LNCAP (cell line): ENCODE measurements around the gene ZNF785.

ENCODE experiments used
- TF ChIP-seq, protein P1 (sequence below): fragments of 450-650 bp; IDR thresholded peaks from 2 replicates; pipeline ENCODE4 v1.5.1; 2017; ENCODE audit warnings: mild to moderate bottlenecking

Gene ZNF785

DNA sequence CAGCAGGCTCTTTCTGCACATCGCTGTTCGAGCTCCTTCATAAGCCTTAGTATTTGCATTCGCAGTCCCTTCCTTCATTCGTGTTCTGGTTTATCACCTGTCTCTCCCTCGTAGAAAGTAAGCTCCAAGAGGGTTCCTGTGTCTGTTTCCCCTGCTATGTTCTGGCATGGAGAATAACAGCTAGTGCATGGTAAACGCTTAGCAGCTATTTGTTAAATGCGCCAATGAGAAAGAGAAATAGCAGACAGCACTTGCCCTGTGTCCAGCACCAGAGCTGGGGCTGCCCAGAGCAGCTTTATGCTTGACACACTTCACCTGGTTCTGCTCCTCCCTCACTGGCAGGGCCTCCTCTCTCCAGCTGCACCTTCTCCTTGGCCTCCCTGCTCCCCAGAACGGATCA is 19.5 kb downstream of the ZNF785 start:
- TF ChIP-seq, protein P1, sequence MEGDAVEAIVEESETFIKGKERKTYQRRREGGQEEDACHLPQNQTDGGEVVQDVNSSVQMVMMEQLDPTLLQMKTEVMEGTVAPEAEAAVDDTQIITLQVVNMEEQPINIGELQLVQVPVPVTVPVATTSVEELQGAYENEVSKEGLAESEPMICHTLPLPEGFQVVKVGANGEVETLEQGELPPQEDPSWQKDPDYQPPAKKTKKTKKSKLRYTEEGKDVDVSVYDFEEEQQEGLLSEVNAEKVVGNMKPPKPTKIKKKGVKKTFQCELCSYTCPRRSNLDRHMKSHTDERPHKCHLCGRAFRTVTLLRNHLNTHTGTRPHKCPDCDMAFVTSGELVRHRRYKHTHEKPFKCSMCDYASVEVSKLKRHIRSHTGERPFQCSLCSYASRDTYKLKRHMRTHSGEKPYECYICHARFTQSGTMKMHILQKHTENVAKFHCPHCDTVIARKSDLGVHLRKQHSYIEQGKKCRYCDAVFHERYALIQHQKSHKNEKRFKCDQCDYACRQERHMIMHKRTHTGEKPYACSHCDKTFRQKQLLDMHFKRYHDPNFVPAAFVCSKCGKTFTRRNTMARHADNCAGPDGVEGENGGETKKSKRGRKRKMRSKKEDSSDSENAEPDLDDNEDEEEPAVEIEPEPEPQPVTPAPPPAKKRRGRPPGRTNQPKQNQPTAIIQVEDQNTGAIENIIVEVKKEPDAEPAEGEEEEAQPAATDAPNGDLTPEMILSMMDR = no peak

DNA sequence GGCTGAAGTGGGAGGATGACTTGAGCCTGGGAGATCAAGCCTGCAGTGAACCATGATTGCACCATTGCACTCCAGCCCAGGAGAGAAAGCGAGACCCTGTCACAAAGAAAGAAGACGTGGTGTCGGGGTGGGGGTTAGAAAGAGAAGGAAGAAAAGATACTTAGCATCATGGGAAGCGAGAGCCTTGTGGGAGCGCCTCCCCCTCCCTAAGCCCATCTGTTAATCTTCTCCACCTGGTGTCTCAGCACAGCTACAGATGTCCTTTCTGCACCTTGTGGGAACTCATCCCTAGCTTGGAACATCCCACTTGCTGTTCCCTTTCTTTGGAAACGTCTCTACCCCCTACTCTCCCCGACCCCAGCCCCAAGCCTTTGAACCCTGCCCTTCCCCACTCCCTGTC is 20.0 kb downstream of the ZNF785 start:
- TF ChIP-seq, protein P1 = no peak

DNA sequence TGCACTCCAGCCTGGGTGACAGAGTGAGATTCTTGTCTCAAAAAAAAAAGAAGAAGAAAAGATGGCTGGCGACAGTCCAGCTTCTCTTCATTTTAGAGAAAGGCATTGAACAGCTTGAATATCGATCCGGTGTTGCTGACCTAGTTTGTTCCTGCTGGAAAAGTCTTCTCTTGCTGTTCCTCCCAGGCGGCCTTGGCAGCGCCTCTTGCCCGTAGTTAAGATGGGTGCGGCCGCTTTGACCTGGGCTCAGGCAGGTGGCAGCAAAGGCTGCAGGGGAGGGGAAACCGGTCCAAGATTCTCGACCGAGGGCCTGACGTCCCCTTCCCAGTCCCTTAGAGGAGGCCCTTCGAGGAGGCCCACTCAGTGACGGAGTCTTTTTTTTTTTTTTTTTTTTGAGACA is 23.5 kb downstream of the ZNF785 start:
- TF ChIP-seq, protein P1 = no peak

DNA sequence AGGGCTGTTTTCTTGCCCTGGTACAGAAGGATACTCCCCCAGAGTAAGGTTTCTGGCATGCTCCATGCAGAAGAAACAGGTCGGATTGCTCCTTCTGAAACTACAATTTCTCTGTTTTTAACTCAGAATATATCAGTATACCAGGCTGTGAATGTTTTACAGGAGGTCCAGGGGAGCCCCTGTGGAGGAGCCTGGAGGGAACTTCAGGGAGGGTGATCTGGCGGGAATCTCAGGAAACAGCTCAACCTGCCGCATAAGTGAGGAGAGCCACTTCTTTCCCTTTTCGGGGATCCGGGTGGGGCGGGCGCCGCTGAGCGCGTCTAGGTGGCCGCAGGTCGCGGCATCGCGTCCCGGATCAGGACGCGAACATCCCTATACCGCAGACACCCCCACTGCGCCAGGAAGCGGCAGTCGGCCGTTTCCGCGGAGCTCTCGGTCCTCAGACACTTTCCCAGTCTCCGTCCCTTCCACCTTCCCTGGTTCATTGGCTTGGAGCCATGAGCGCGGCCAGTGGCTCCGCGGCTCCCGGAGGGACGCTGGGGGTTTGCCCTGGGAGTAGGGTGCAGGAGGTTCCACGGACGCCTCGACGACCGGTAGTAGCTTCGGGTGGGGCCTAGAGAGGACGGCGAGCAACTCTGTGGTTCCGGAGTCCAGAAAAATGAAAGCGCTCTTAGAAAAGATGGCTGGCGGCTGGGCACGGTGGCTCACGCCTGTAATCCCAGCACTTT is 24.2 kb downstream of the ZNF785 start:
- TF ChIP-seq, protein P1 = no peak

DNA sequence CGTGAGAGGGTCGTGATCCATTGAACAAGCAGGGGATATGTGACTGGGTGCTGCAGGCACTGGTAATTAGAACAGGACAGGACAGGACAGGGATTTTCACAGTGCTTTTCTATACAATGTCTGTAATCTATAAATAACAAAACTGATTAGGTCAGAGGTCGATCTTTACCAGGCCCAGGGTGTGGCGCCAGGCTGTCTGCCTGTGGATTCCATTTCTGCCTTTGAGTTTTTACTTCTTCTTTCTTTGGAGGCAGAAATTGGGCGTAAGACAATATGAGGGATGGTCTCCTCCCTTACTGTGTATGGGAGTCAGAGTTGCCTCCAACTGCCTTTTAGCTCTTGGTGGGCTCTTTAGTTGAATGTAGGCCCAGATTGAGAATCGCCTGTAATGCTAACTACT is 25.8 kb downstream of the ZNF785 start:
- TF ChIP-seq, protein P1 = no peak

DNA sequence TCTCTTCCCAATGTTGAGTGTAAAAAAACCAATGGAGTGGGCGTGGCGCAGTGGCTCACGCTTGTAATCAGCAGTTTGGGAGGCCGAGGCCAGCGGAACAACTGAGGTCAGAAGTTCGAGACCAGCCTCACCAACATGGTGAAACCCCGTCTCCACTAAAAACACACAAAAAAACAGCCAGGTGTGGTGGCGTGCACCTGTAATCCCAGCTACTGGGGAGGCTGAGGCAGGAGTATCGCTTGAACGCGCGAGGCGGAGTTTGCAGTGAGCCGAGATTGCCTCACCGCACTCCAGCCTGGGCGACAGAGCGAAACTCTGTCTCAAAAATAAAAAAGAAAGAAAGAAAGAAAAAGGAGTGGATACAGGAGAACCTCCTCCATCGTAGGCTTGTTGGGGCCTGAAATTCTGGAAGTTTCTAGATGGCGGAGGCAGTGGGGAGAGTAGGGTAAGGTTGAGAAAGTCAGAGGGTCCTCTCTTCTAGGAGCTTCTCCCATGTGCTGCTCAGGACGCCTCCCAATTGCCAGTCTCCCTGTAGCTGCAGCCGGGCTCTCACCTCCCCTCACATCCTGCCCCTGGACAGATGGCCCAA is 26.6 kb downstream of the ZNF785 start:
- TF ChIP-seq, protein P1 = no peak

DNA sequence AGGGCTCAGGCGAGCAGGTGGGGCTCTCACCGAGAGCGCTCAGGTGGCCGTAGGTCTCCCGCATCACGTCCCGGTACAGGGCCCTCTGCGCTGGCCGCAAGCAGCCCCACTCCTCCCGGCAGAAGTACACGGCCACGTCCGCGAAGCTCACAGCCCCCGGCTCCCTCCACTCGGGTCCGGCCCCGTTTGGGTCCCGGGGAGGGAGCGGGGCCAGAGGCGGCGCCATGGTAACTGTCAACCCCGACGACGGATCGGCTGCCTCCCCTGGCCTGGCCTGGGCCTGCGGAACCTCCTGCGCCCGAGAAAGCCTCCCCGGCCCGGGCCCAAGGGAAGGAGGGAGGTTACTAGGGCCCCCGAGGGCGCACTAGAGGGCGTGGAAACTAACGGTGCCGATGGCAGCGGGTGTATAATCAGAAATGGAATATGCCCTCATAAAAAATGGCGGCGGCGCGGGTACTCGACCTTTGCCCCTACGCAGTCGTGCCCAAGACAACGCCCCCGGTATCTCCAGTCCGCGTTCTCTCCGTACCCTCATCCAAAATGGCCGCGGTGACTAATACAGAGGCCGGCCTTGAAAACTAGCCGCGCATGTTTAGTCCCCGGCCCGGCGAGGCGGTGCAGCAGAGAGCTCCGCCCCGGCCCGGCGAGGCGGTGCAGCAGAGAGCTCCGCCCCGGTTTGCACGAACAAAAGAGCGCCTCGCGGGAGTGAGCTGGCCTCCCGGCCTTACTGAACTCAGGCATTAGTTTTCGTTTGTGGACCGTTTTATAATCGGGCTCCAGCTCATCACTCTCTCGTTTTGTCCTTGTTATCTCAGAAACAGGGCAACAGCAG is 27.3 kb downstream of the ZNF785 start, which contains the start of gene ZNF764:
TSS of gene ZNF764 (minus strand) at position 418 of the 832 bp plus-strand sequence. CDS start at position 226, 192 bp downstream.
- TF ChIP-seq, protein P1 = no peak
